Epidermal melanocyte (primary cell): ENCODE measurements around the gene RPL36.
A peak's percentile ranks its signal among the peaks of the same experiment; 100 is the strongest.
"Not testable (repeated sequence)": the region's sequence is repeated elsewhere in the genome, so short reads cannot be mapped to it uniquely, and the experiment has no call there.

Experiments used
- DNase-seq: peaks from one replicate; pipeline ENCODE4 v3.0.0; 2011; ENCODE audit warnings: low spot score; ENCODE audit not compliant: insufficient read length

Gene RPL36

DNA sequence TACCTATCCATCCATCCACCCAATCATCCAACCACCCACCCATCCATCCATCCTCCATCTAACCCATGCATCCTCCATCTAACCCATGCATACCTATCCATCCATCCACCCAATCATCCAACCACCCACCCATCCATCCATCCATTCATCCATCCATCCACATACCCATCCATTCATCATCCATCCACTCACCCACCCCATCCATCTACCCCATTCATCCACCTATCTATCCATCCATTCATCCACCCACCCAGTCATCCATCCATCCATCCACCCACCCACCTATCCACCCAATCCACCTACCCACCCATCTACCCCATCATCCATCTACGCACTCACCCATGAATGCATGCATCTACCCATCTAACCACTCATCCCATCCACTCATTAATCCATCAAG, 16.3 kb upstream of the RPL36 start:
- DNase-seq = no peak

DNA sequence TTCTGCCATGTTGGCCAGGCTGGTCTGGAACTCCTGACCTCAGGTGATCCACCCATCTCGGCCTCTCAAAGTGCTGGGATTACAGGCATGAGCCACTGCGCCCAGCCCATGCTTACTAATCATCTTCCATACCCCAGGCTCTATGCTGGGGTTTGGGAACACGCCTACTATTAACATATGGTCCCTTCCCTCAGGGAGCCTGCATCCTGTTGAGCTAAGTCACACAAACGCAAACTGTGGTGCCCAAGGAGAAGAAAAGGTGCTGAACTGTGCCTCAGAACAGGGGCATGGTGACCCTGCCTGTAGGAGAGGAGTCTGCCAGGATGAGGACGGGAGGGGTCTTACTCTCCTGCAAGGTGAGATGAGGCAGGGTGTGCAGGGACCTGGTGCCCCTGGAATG, 15.4 kb upstream of the RPL36 start:
- no peak for DNase-seq

DNA sequence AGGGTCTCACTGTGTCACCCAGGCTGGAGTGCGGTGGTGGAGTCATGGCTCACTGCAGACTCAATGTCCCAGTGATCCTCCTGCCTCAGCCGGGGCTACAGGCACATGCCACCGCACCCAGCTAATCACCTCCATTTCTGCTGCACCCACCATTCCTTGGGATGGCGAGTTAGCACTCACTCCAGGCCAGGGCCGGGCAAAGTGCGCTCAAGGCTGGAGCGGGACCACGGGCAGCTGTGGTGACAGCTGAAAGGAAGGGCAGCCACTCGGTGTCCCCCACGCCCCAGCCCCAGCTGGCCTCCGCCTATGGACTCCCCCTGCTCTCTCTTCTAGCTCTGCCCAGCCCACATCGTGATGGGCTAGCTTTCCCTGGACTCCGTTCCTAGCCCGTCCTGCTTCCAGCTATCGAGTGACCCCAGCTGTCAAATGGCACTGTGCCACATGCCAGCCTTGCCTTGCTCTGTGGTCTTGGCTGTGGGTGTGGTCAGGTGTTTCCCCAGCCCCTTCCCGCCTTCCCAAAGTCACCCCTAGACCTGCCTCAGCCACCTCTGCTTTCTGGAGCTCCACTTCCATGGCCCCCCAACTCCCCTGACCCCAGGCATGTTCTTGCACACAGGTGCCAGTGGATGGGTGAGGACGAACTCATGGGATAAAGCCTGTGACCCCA, 13.9 kb upstream of the RPL36 start:
- DNase-seq = no peak

DNA sequence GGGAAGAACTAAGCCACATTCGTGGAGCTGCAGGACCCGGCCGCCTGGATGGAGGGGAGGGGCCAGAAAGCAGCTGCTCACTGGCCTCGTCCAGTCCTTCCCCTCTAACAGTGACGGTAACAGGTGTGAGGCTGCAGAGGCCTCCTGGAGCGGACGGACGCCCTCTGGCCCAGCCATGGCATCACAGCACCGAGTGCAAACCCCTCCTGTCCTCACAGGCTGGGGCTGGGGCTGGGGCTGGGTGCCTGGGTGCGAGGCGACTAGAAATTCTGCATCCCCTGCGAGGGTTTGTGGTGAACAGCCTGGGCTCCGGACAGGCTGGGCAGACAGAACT, 13.4 kb upstream of the RPL36 start:
- no peak for DNase-seq

DNA sequence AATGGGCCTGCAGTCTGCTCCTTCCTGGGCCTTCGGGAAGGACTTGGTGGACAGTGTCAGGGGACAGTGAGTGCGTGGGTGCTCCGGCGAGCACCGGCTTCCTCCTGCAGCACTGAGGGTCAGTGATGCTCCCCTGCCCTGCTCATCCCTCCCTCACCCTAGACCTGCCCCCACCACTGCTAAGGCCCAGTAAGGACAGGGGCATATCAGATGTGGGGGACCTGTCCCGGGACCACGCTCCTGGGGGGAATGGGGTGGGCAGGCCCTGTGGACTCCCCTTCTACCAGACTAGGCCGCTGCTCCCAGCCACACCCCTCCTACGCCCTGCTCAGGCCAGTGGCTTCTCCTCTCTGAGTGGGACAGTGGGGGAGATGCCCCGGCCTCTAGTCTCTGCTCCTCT, 13.0 kb upstream of the RPL36 start:
- DNase-seq = no peak

DNA sequence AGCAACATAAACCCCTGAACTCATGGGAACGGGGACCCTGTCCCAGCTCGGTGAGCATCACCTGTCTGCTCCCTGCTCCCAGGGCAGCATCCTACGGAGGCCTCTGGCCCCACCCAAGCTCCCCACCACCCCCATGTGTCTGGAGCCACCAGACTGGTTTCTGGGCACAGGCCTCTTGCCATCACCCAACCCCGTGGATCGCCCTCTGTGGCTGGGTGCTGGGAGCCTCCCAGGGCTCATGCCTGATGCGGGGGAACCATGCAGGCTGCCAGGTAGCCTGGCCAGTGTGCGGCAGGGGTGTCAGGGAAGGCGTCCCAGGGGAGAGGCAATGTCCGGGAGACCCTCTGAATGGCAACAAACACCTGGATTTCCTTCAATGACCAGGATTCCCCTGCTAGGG, 12.5 kb upstream of the RPL36 start:
- DNase-seq = no peak

DNA sequence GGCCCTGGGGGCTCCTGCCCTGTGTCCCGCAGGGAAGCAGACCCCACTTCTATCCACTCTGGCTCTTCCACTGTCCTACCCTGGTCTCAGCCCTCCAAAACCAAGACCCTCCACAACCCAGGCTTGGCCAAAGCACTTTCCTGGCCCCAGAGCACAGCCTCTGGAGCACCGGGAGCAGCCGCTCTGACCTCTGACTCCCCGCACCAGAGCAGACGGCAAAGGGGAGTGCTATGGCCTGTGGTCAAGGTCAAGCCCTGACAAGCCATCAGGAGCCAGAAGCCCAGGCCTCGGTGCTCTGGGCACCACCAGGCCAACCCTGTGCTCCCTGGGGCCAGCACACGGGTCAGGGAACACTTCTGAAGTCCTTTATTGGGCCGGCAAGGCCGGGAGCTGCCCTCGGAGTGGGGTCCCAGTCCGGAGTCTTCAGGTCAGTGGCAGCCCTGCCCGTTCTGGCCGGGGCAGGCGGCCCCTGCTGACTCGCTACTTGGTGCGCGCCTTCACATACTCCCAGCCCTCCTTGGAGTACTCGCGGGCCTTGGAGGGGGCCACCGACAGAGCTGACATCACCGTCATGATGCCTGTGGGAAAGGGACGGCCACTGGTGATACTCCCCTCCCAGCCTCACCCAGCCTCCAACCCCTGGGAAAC, 11.9 kb upstream of the RPL36 start:
- DNase-seq = no peak

DNA sequence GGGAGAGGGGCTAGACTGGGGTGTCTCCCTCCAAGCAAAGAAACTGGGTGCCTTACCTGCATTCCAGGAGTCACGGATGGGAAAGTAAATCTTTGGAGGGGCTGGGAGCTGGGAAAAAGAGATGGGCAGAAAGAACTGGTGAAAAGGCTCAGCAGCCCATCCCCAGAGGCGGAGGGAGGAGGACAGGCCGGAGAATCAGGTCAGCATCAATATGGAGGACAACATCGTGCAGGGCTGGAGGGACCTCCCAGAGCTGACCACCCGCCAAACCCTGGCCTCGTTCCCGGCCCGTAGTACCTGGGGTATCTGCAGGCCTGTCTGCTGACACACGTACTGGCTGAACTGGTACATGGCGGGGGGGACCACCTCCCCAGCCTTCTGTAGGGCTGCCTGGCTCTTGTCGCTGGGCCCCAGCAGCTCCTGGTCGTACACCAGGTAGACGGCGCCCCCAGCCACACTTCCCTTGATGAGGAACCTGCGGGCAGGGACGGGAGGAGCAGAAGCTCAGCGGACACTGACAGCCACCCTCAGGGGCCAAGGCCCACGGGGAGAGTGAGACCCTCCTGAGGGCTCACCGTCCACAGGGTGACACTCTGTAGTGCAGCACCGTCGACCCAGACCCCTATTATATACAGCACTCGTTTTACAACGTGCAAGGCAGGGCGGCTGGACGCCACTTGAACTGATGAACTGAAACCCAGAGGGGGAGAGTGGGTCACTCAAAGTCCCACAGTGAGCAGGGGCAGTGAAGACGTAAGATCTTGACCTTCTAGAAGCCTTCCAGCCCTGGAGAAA, 10.6 kb upstream of the RPL36 start:
- no peak for DNase-seq

DNA sequence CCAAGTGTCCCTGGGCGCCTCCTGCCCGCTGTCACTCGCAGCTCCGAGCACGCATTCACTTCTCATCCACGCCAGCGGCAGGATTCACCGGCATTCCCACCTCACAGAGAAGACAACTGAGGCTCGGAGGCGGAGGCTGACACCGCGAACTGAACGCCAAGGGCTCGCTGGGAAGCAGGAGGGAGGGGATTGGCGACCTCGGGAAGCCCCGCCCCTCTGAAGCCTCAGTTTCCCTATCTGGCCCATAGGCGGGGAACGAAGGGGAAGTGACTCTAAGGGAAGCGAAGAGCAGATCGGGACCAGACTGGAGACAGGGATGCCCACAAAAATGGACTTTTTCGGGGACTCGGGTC, 10.0 kb upstream of the RPL36 start:
- DNase-seq = no peak

DNA sequence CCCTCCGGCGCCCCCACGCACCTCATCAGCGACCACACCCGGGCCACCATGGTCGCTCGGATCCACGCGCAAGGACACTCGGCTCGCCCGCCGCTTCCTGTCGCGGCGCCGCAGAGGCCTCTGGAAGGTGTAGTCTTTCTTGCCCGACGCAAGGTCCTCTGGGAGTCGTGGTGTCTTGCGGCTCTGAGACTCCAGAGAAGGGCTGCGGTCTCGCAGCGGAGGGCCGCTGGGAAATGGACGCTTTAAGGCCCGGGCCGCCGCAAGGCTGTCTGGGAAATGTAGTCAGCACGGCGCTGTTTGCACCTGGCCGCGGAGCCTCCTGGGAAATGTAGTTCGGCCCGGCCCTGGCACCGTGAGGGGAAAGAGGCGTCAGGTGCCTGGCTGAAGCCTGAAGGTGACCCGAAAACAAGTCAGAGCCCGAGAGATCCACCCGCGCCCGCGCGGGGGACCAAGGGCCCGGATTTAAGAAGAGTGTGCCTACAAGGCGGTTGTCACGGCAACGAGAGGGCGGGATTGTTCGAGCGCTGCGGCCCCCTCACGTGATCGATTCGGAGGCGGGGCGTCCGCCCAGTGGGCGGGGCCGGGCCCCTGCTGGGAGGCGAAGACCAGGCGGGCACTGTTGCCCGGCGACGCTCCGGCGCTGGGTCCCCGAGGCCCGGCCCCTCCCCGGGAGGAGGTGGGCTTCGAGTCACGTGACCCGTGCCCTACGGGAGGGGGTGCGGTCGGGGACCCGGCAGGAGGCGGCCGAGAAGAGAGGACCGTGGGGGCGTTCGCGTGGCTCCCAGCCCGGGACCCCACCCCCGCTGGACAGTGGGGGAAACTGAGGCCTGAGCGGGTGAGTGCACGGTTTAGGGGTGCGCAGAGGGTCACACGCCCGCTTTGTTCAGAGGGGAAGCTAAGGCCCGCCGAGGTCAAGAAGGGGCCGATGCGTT, 9.4 kb upstream of the RPL36 start, which contains the start of the genes HSD11B1L and MICOS13:
TSS of gene HSD11B1L (plus strand) at position 591 of the 932 bp plus-strand sequence. CDS start 3,806 bp downstream, outside the sequence.
TSS of gene MICOS13 (minus strand) at position 80 of the 932 bp plus-strand sequence. CDS start at position 50, 30 bp downstream.
- peak; percentile 97 for DNase-seq

DNA sequence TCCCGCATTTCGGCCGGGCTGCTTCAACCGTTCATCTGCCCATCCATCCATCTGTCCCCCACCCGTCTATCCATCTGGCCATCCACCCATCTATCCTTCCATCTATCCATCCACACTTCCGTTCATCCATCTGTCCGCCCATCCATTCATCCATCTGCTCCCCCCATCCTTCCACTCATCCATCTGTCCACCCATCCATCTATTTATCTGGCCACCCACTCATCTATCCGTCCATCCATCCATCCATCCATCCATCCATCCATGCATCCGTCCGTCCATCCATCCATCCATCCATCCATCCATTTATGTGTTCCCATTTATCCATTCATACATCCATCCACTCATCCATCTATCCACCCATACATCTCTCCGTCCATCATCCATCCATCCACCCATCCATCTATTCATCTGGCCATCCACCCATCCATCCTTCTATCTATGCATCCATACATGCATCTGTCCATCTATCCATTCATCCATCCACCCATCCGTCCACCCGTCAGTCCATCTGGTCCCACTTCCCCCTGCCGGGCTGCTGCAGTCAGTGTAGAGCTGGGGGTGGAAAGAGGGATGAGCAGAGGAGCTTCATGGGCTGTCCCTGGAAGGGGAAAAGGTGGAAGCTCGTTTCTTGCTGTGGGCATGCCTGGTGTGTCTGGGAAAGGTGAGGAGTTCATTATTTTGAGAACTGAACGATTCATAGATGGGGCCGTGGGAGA, 8.5 kb upstream of the RPL36 start:
- no peak for DNase-seq

DNA sequence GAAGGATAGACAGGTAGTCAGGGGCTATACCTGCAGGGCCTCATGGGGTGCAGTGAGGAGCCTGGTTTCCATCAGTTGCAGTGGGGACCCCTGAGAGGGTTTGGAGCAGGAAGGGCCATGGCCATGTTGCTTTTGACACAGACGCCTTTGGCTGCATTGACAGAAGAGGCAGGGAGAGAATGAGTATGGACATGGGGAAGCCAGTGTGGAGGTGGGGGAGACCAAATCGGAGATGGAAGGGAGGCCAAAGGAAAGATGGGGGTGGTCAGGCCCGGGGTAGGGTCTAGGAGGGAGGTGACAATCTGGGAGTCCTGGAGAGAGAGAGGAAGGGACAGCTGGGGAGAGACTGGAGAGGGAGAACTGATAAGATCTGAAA, 8.0 kb upstream of the RPL36 start:
- no peak for DNase-seq

DNA sequence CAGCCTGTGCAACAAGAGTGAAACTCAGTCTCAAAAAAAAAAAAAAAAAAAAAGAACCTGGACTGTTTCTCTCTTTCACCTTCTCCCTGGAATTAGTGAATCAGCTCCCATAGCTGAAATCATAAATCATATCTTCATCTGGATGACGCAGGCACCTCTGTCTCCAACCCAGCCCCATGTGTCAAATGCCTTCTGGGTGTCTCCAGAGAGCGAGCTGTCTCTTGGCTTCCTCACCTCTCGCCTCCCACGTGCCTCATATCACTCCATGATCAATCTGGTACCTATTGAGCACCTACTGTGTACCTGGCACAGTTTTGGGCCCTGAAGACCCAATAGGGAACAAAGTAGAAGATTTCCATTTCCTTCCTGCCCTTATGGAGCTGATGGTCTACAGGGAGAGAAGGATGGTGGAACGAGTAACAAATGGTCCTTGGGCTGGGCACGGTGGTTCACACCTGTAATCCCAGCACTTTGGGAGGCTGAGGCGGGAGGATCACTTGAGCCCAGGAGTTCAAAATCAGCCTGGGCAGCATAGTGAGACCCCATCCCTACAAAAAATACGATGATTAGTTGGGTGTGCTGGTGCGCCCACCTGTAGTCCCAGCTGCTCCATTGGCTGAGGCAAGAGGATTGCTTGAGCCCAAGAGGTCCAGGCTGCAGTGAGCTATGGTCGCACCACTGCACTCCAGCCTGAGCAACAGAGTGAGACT, 6.8 kb upstream of the RPL36 start:
- DNase-seq = no peak

DNA sequence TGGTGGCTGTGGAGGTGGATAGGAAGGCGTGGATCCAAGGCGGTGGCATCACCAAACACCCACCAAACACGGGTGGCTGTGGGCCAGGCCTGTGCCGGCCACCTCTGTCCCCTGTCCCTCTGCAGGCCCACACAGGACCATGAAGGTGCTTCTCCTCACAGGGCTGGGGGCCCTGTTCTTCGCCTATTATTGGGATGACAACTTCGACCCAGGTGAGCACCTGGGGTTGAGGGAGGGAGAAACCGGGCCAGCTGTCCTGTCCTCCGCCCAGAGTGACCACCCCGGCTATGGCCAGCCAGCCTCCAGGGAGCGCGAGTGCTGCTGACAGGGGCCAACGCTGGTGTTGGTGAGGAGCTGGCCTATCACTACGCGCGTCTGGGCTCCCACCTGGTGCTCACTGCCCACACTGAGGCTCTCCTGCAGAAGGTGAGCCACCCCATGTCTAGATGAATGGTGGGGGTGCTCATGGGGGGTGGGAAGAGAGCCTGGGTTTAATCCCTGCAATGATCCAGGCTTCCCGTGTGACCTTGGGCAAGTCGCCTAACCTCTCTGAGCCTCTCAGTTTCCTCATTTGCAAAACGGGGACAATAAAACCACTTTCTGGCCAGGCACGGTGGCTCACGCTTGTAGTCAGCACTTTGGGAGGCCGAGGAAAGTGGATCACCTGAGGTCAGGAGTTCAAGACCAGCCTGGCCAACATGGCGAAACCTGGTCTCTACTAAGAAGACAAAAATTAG, 5.2 kb upstream of the RPL36 start:
- DNase-seq = no peak

DNA sequence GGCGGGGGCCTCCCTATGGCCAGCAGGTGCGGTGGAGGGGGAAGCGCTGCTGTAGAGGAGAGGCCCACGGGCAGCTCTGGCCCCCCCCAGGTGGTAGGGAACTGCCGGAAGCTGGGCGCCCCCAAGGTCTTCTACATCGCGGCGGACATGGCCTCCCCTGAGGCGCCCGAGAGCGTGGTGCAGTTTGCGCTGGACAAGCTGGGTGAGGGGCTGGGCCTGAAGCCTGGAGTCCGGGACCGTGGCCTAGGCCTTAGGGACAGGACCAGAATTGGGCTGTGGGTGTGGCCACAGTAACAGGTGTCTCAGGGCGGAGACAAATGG, 3.8 kb upstream of the RPL36 start:
- DNase-seq = no peak

DNA sequence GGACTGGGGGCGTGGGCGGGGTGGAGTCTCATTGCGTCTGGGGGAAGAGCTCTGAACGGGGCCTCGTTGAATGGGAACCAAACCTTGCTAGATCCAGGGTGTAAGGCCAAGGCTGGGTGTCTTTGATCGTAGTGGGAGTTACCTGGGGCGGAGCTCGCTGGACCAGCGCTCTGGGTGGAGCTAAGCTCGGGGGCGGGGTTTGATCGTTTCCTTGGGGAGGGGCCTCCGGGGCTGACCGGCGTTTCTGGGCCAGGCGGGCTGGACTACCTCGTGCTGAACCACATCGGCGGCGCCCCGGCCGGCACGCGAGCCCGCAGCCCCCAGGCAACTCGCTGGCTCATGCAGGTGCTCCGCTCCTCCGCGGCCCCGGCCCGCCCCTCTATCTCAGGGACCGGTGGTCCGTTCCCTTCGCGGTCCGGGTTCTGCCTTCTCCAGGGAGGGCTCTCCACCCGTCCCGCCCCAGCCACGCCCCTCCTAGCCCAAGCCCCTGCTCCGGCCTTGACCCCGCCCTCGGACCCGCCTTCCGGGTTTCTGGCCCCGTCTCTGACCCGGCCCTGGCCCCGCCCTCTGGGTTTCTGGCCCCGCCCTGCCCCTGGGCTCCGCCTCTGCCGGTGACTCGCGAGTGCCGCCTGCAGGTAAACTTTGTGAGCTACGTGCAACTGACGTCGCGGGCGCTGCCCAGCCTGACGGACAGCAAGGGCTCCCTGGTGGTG, 3.3 kb upstream of the RPL36 start:
- DNase-seq = peak; percentile 90

DNA sequence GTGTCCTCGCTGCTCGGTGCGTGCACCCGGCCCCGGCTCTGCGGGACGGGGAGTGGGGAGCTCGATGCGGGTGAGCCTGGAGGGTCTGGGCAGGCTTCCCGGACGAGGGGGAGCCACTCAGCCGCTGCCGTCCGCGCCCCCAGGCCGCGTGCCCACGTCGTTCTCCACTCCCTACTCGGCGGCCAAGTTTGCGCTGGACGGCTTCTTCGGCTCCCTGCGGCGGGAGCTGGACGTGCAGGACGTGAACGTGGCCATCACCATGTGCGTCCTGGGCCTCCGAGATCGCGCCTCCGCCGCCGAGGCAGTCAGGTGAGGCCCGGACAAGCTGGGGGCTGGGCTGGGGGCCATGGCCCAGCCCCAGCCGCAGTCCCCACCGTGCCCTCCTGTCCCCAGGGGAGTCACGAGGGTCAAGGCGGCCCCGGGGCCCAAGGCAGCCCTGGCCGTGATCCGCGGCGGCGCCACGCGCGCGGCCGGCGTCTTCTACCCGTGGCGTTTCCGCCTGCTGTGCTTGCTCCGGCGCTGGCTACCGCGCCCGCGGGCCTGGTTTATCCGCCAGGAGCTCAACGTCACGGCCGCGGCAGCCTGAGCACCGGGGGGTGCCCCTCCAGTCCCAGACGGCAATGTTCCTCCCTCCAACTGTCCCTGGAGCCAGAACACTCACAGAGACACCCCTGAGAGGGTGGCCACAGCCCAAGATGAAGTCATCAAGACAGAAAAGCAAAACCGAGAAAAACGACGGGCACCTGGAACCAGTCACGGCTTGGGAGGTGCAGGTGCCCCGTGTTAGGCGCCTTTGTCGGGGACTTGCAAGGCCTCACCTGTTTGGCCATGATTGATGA, 2.5 kb upstream of the RPL36 start:
- no peak for DNase-seq

DNA sequence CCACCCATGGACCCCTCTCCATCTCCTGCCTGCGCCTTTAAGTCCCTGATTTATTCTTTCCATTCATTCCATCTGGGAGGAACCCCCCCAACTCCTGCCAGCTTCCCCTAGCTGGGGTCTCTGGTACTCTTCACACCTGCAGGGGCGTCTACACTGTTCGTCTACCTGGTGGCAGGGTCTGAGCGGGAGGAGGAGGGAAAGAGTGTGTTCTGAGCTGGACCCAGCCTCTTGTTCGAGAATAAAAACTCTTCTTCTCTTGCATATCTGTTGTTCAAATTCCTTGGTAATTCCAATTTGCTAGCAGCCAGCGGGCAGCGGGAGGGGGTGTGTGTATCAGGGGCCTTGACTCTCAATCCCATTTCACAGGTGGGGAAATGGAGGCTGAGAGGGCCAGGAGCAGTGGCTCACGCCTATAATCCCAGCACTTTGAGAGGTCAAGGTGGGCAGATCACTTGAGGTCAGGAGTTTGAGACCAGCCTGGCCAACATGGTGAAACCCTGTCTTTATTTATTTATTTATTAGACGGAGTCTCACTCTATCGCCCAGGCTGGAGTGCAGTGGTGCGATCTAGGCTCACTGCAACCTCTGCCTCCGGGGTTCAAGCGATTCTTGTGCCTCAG, 1.7 kb upstream of the RPL36 start:
- not testable (repeated sequence) for DNase-seq
